Stimulated activated CD8-positive, alpha-beta memory T cell treated with anti-CD3 and anti-CD28 coated beads, Interleukin-4, amount 100 ng/mL, for 48 hours (primary cell): Measurements from ENCODE around the gene C1orf174.

Experiments
- DNase-seq: peaks from one replicate; pipeline ENCODE4 v3.0.0-alpha.2; 2020

The C1orf174 gene

GRCh38 chr1:3863231-3863935 lies 36.7 kb downstream of the C1orf174 start:
- no peak for DNase-seq

GRCh38 chr1:3858231-3858981 lies 41.7 kb downstream of the C1orf174 start:
- peak; percentile 29 for DNase-seq

- DNase-seq = no peak
These were observed 42.3 kb downstream of the C1orf174 start for GRCh38 chr1:3857791-3858129.

- DNase-seq = peak; percentile 94
These were observed 42.9 kb downstream of the C1orf174 start, which contains the start of the genes CEP104 and DFFB for GRCh38 chr1:3856923-3857790. Gene CEP104, minus strand, starts transcription at chr1:3857211. Its CDS starts 4,804 bp downstream, at chr1:3852407. Gene DFFB, plus strand, starts transcription at chr1:3857476. Its CDS starts 128 bp downstream, at chr1:3857604.

GRCh38 chr1:3852711-3853485 lies 47.2 kb downstream of the C1orf174 start:
- no peak for DNase-seq

- DNase-seq = no peak
These were observed 48.0 kb downstream of the C1orf174 start for GRCh38 chr1:3852091-3852490.

GRCh38 chr1:3851292-3851691 lies 48.8 kb downstream of the C1orf174 start:
- no peak for DNase-seq

- no peak for DNase-seq
These were observed 49.2 kb downstream of the C1orf174 start for GRCh38 chr1:3850857-3851256.

- DNase-seq = no peak
These were observed 53.0 kb downstream of the C1orf174 start for GRCh38 chr1:3847081-3847480.

- DNase-seq = no peak
These were observed 53.5 kb downstream of the C1orf174 start for GRCh38 chr1:3846541-3846940.

GRCh38 chr1:3842912-3843311 lies 57.2 kb downstream of the C1orf174 start:
- no peak for DNase-seq

- DNase-seq = no peak
These were observed 58.6 kb downstream of the C1orf174 start for GRCh38 chr1:3841491-3841890.
